ENCODE measurements around the gene CLEC4C. TPM values are rescaled to one million over a fixed set of nuclear protein-coding genes. Genes with fewer than 3 reads are reported as not detected.
"Not testable (repeated sequence)": the region's sequence is repeated elsewhere in the genome, so short reads cannot be mapped to it uniquely, and the experiment has no call there.

CLEC4C gene, protein sequence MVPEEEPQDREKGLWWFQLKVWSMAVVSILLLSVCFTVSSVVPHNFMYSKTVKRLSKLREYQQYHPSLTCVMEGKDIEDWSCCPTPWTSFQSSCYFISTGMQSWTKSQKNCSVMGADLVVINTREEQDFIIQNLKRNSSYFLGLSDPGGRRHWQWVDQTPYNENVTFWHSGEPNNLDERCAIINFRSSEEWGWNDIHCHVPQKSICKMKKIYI
- total RNA-seq, result not detected
- long read RNA-seq, result 0 reads

DNA sequence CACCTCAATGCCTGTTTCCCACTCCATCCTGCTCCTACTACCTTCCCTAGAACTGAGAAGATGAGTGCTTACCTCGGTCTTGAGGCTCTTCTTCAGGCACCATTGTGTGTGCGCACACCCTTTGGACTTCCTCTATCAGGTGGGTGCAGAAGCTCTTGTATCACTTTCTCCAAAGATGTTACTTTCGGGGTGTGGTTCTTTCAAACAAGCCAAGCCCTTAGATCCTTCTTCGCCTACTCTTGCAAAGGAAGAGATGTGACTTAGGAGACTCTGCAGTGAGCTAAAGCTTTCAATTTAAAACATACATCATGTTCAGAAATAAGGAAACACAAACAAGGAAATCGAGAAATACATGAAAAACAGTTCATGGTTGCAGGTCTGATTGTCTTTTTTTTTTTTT is at the start of gene CLEC4C:
CLEC4C (minus strand) TSS at position 130 of the 400 bp plus-strand sequence; CDS start at position 103, 27 bp downstream.
- DNase-seq (ENCODE audit: low spot score), result no peak
- intact Hi-C loops (cut with DNase I), result no loop called here

DNA sequence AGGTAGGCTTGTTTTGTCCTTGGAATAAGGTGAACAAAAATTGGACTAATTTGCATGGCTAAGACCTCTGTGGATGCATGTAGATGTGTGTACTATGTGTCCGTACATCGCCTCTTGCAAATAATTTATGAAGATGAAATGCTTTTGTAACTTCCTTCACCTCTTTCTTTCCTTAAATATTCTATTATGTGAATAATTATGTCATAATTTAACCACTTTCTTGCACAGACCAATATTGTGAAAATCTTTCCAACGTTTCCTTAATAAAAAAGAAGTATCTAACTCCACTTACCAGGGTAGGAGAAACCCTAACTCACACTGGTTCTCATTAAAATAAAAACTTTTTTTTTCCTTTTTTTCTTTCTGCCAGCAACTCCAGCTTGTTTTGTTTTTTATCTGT is 46.0 kb upstream of the CLEC4C start:
- intact Hi-C loops (cut with DNase I), result no loop called here
- no peak for DNase-seq (ENCODE audit: low spot score)

DNA sequence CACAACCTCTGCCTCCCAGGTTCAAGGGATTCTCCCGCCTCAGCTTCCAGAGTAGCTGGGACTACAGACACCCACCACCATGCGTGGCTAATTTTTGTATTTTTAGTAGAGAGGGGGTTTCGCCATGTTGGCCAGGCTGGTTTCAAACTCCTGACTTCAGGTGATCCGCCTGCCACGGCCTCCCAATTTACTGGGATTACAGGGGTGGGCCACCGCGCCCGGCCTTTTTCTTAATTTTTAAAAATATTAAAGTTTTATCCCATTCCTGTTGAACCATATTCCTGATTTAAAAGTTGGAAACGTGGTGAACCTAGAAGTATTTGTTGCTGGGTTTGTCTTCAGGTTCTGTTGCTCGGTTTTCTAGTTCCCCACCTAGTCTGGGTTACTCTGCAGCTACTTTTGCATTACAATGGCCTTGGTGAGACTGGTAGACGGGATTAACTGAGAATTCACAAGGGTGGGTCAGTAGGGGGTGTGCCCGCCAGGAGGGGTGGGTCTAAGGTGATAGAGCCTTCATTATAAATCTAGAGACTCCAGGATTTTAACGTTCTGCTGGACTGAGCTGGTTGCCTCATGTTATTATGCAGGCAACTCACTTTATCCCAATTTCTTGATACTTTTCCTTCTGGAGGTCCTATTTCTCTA is 41.8 kb upstream of the CLEC4C start, which contains the start of gene NANOG:
NANOG (plus strand) TSS at position 519 of the 645 bp plus-strand sequence. CDS start 213 bp downstream, outside the sequence.
- intact Hi-C loops (cut with DNase I); DNase-seq (ENCODE audit: low spot score): not testable (repeated sequence)

DNA sequence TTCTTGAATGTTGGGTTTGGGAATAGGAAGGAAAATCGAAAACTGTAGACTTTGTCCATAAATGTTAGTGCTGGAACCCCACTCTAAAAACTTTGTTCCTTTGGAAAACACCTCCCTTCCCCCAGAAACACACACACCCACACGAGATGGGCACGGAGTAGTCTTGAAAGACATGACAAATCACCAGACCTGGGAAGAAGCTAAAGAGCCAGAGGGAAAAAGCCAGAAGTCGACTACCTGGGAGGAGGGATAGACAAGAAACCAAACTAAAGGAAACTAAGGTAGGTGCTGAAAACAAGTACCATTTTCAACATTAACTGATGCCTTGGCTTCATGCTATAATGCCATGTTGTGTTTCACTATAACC is 41.1 kb upstream of the CLEC4C start:
- intact Hi-C loops (cut with DNase I), result no loop called here

DNA sequence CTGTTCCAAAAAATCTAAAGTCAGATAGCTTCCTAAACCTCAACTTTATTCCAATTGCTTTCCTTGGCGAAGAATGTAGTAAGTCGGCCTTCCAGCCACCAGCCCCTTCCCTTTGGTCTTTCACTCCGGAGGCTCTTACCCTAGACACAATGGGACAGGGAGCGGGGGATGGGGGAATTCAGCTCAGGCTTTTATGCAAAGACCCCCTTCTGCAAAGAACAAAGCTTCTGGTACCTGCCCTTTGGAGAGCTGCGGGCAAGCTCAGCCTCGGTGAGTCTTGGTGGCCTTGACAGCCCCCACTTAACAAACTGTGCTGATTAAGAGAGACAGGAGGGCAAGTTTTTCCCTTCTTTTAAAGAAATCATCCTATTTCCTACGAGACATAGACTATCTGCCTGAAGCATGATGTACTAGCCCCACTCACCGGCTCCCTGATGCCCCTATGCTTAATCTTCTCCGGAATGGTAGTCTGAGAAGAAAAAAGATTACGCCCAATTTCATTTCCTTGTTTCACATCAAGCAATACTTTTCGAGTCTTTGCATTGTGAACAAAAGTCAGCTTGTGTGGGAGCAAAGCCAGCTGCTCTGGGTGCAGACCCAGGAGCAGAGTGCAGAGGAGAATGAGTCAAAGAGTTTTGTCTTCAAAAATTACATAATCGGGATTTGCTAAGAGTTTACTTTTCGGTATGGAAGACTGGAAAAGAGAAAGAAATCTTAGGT is 40.6 kb upstream of the CLEC4C start:
- intact Hi-C loops (cut with DNase I), result no loop called here
- DNase-seq (ENCODE audit: low spot score), result no peak

More for the DNA sequence above, 41.1 kb upstream of the CLEC4C start:
- no peak for DNase-seq (ENCODE audit: low spot score)

DNA sequence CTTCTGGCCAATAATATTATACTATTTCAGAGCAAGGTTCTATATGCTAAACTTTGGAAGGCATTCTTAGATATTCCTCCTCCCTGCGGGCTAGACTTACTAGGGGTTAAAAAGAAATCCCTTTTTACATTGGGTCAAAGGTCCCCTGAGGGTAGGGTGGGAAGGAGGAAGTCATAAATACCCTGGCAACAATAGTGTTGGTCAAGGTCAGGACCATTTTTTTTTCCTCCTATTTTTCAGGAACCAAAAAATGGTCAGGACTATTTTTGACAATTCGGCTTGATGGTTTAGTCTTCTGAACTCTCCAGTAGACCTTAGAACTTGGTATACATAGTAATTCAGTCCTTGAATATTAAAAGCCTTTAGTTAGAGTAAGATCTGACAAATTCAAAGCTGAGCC is 37.5 kb upstream of the CLEC4C start:
- no peak for DNase-seq (ENCODE audit: low spot score)
- intact Hi-C loops (cut with DNase I), result no loop called here

DNA sequence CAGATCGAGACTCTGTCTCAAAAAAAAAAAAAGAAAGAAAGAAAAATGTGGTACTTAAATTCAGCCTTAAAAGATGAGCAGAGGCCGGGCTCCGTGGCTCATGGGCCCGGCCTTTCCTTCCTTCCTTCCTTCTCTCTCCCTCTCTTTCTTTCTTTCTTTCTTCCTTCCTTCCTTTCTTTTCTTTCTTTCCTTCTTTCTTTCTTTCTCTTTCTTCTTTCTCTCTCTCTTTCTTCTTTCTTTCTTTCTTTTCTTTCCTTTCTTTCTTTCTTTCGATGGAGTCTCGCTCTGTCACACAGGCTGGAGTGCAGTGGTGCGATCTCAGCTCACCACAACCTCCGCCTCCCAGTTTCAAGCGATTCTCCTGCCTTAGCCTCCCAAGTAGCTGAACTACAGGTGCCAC is 36.3 kb upstream of the CLEC4C start:
- DNase-seq (ENCODE audit: low spot score); intact Hi-C loops (cut with DNase I): not testable (repeated sequence)

DNA sequence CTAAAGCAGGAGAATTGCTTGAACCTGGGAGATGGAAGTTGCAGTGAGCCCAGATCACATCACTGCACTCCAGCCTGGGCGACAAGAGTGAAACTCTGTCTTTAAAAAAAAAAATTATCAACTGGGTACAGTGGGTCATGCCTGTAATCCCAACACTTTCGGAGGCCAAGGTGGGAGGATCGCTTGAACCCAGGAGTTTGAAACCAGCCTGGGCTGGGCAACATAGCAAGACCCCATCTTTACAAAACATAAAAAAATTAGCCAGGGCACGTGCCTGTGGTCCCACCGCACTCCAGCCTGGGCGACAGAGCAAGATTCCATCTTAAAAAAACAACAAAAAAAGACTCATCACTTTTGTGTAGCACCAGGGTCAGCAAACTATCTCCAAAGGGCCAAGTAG is 34.9 kb upstream of the CLEC4C start:
- intact Hi-C loops (cut with DNase I), result no loop called here
- no peak for DNase-seq (ENCODE audit: low spot score)

DNA sequence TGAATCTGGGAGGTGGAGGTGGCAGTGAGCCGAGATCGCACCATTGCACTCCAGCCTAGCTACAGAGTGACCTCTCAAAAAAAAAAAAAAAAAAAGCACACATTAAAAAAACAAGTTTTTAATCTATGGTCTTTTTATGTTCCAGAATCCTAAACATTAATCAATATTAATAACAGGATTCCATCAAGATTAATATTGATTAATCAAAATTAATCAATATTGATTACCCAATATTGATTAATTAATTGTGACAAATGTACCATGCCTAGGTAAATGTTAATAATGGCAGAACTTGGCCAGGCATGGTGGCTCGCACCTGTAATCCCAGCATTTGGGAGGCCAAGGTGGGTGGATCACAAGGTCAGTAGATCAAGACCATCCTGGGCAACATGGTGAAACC is 34.1 kb upstream of the CLEC4C start:
- no peak for DNase-seq (ENCODE audit: low spot score)
- intact Hi-C loops (cut with DNase I), result no loop called here

DNA sequence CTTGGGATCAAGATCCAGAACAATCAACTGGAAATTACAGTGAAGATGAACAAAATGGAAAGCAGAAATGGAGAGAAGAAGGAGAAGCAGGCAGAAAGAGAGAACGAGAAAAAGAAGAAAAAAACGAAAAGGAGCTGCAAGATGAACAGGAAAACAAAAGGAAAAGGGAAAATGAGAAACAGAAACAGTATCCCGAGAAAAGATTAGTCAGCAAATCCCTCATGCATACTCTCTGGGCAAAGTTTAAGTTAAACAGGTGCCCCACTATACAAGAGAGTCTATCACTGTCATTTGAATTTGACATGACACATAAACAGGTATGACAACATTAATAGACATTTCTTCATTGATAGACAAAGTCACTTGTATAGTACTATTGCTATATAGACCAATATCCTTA is 22.8 kb upstream of the CLEC4C start:
- DNase-seq (ENCODE audit: low spot score), result no peak
- intact Hi-C loops (cut with DNase I), result no loop called here

DNA sequence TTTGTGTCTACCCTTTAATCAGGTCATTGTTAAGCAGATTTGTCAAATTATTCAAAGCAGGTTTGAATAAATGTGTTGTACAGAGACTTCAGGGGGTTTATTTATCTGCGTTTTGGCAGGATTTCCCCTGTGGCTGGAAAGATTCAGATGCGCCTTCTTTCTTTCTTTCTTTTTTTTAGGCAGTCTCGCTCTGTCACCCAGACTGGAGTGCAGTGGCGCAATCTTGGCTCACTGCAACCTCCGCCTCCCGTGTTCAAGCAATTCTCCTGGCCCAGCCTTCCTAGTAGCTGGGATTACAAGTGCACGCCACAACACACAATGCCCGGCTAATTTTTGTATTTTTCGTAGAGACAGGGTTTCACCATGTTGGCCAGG is 11.6 kb upstream of the CLEC4C start:
- intact Hi-C loops (cut with DNase I), result no loop called here
- DNase-seq (ENCODE audit: low spot score), result no peak

DNA sequence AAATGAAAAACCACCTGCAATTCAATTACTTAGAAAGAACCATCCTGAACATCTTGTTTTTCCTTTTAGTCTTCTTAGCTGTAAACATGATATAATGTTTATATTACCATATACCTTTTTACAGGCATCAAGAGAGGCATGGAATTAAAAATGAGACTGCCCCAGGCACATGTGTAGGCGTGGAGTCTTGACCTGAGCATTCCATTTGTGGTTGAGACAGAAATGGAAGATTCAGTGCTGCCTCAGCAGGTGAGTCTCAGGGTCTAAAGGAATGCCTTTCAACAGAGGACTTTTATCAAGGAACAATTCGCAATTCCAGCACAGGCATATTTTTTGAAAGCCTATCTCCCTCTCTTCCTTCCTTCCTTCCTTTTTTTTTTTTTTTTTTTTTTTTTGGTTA is 9.8 kb upstream of the CLEC4C start:
- intact Hi-C loops (cut with DNase I), result no loop called here
- DNase-seq (ENCODE audit: low spot score), result no peak

DNA sequence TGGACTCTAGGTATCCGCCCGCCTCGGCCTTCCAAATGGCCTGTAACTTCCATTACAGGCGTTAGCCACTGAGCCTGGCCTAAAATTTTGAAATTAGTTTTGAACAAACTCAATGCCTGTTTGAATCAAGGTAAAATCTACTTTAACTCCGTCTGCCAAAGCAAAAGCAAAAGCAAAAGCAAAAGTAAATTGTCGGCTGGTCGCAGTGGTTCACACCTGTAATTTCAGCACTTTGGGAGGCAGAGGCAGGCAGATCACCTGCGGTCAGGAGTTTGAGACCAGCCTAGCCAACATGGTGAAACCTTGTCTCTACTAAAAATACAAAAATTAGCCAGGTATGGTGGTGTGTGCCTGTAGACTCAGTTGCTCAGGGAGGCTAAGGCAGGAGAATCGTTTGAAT is 8.5 kb upstream of the CLEC4C start:
- intact Hi-C loops (cut with DNase I); DNase-seq (ENCODE audit: low spot score): not testable (repeated sequence)

DNA sequence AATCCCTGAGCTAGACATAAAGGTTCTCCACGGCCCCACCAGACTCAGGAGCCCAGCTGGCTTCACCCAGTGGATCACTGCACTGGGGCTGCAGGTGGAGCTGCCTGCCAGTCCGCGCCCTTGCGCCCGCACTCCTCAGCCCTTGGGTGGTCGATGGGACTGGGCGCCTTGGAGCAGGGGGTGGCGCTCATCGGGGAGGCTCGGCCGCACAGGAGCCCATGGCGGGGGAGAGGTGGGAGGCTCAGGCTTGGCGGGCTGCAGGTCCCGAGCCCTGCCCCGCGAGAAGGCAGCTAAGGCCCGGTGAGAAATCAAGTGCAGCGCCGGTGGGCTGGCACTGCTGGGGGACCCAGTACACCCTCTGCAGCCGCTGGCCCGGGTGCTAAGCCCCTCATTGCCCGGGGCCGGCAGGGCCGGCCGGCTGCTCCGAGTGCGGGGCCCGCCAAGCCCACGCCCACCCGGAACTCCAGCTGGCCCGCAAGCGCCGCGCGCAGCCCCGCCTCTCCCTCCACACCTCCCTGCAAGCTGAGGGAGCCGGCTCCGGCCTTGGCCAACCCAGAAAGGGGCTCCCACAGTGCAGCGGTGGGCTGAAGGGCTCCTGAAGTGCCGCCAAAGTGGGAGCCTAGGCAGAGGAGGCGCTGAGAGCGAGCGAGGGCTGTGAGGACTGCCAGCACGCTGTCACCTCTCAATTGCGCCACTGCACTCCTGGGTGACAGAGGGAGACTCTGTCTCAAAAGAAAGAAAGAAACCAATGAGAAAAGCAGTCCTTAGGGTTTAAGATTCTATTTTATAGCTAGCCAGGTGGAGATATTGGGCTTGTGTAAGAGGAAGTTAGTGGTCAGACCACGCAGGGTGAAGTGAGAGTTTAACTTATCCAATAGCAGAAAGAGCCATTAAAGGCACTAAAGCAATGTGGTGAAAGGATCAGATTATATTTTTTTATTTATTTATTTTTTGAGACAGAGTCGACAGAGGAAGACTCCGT is 5.1 kb upstream of the CLEC4C start:
- intact Hi-C loops (cut with DNase I); DNase-seq (ENCODE audit: low spot score): not testable (repeated sequence)

DNA sequence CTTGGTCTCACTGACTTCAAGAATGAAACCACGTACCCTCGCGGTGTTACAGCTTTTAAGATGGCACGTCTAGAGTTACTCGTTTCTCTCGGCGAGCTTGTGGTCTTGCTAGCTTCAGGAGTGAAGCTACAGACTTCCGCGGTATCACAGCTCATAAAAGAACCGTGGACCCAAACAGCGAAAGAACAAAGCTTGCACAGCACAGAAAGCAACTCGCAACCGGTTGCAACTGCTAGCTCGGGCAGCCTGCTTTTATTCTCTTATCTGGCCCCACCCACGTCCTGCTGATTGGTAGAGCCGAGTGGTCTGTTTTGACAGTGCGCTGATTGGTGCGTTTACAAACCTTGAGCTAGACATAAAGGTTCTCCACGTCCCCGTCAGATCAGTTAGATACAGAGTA is 4.2 kb upstream of the CLEC4C start:
- no peak for DNase-seq (ENCODE audit: low spot score)
- intact Hi-C loops (cut with DNase I), result no loop called here

DNA sequence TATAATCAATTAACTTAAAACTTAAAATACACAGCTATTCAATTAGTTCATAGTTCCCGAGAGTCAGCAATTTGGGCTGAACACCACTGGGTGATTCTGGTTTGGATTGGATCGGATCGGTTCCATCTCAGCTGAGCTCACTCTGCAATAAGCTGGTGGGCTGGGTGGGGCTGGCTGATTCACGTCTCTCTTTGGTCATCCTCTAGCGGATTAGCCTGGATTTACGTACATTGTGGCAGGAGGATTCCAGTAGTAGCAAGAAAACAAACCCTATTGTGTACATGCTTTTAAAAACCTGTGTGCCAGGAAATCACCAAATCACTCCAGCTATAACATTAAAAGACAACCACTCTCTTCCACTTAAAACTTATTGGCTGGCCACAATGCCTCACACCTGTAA is 3.2 kb upstream of the CLEC4C start:
- DNase-seq (ENCODE audit: low spot score), result no peak

DNA sequence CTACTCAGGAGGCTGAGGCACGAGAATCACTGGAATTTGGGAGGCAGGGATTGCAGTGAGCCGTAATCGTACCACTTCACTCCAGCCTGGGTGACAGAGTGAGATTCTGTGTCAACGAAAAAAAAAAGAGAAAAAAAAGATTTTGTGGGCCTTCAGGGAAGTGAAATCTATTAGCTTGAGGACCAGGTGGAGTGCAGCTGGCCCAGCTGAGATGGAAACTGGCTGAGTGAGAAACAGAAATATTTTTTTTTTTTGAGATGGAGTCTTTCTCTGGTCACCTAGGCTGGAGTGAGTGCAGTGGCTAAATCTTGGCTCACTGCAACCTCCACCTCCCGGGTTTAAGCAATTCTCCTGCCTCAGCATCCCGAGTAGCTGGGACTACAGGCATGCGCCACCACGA is 2.3 kb upstream of the CLEC4C start:
- intact Hi-C loops (cut with DNase I), result no loop called here
- no peak for DNase-seq (ENCODE audit: low spot score)

More for the DNA sequence above, 3.2 kb upstream of the CLEC4C start:
- intact Hi-C loops (cut with DNase I), result no loop called here

DNA sequence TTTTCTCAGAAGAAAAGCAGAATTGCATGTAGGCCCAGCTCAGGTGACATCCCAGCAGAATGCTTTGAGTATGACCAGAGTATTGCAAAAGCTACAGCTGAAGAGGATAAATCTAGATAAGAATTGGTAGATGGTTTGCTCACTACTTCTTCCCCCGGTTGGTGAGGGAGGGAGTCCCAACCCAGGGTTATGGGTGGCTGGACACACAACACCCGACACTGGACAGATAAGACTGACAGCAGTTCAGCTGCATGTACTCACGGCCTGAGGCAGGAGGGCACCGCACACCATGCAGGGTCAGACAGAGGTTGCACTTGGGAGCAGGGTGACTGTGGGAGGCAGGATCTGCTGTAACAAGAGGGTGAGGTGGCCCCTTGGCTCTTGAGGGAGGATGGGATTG is 1.7 kb upstream of the CLEC4C start:
- intact Hi-C loops (cut with DNase I), result no loop called here
- no peak for DNase-seq (ENCODE audit: low spot score)

DNA sequence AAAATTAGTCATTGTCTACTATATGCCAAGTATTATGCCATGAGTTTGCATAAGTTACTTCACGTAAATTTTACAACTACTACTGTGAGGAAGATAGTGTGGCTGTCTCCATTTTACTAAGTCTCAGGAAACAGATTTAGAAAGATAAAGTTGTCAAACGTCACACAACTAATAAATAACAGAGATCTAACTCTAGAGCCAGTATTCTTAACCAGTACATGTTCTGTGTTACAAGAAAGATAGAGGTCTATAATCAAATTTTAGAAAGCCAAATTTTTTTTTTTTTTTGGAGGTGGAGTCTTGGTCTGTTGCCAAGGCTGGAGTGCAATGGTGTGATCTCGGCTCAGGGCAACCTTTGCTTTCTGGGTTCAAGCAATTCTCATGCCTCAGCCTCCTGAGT is 14.2 kb downstream of the CLEC4C start:
- intact Hi-C loops (cut with DNase I), result no loop called here
- DNase-seq (ENCODE audit: low spot score), result no peak

DNA sequence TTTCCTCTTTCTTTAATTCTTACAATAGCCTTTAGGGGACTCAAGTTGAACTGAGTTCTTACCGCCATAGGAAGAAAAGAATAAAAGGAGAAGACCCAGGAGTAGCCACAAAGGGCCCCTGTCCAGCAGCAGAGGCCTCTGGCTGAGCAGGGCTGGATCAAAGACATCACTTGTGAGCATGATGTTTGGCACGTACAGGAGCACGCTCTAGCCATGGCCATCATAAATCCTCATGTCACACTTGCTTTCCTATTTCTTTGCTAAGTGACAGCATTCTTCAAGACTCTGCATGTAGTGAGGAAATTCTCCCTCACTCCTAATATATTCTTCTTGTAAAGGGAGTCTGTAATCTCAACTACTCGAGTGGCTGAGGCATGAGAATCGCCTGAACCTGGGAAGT is 15.7 kb downstream of the CLEC4C start:
- DNase-seq (ENCODE audit: low spot score), result no peak
- intact Hi-C loops (cut with DNase I), result no loop called here
